Ectodermal cell (in vitro differentiated cells): ENCODE results near the gene CHST11.
"Not testable (repeated sequence)": the region's sequence is repeated elsewhere in the genome, so short reads cannot be mapped to it uniquely, and the experiment has no call there.

Experiments used
- H3K27ac ChIP-seq: 2 replicates; pipeline ENCODE4 v1.7.0; 2013; ENCODE audit warnings: mild to moderate bottlenecking, low read depth, low read length; ENCODE audit not compliant: insufficient read depth, poor library complexity, severe bottlenecking
- H3K27me3 ChIP-seq: 2 replicates; pipeline ENCODE4 v1.7.0; 2013; ENCODE audit warnings: mild to moderate bottlenecking, low read length; ENCODE audit not compliant: insufficient read depth, control insufficient read depth, poor library complexity, severe bottlenecking
- H3K36me3 ChIP-seq: one replicate; pipeline ENCODE4 v1.7.0; 2013; ENCODE audit warnings: low read length; ENCODE audit not compliant: control insufficient read depth, insufficient read depth
- H3K4me1 ChIP-seq: one replicate; pipeline ENCODE4 v1.7.0; 2013; ENCODE audit warnings: low read length; ENCODE audit not compliant: control insufficient read depth, insufficient read depth
- H3K4me3 ChIP-seq: 2 replicates; pipeline ENCODE4 v1.7.0; 2013; ENCODE audit warnings: low read depth, low read length, control low read depth; ENCODE audit not compliant: insufficient read depth
- H3K9me3 ChIP-seq: 2 replicates; pipeline ENCODE4 v1.7.0; 2013; ENCODE audit warnings: mild to moderate bottlenecking, low read length, moderate library complexity; ENCODE audit not compliant: control insufficient read depth
- WGBS, 2 experiments: methylation state at CpG; one replicate each; pipeline ENCODE4 v1.1.7; 2013; ENCODE audit warnings: missing lambda C conversion rate in 2 of 2; 5-methylcytosine and 5-hydroxymethylcytosine counted together

Gene CHST11

GRCh38 chr12:104568935-104569334 lies 112.2 kb downstream of the CHST11 start:
- H3K27me3 ChIP-seq: no peaks in the 10 kb centered on the region
- no peak overlapping the region for H3K4me3 ChIP-seq
- no peaks in the 10 kb centered on the region for H3K4me1 ChIP-seq
- no peaks in the 10 kb centered on the region for H3K9me3 ChIP-seq
- H3K27ac ChIP-seq: no peak overlapping the region
- WGBS, 2 experiments: 94 to 96% methylated on average over 3 to 4 of the region's 4 CpGs
- no peaks in the 10 kb centered on the region for H3K36me3 ChIP-seq

- H3K27ac ChIP-seq: no peak overlapping the region
- no peaks in the 10 kb centered on the region for H3K36me3 ChIP-seq
- H3K27me3 ChIP-seq: no peaks in the 10 kb centered on the region
- H3K9me3 ChIP-seq: no peaks in the 10 kb centered on the region
- no peaks in the 10 kb centered on the region for H3K4me1 ChIP-seq
- no peak overlapping the region for H3K4me3 ChIP-seq
- WGBS, 2 experiments: 93% methylated on average over 8 of the region's 8 CpGs
Observed at GRCh38 chr12:104569346-104570173, 112.8 kb downstream of the CHST11 start.

DNA sequence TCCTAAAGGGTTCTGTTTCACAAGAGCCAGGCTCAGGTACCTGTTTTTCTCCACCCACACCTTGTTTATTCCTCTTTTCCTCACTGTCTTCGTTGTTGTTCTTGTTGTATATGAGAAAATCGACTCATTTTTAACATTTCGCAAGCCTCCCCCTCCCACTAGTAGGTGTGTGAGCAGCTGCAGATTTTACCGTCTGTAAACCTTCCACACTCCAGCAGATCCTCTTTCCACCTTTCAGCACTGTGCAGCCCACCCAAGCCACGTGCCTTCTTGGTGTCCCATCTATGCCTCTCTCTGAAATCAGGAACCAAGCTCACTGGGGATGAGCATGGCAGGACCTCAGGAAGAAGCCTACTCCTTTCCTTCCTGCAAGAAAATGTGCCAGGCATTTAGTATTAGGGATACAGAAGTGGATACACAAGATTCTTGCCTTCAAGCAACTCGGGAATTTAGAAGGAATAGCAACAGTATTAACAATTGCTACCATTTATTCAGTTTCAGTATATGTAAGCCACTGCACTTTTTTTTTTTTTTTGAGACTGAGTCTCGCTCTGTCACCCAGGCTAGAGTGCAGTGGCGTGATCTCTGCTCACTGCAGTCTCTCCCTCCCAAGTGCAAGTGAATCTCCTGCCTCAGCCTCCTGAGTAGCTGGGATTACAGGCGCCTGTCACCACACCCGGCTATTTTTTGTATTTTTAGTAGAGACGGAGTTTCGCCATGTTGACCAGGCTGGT lies 113.6 kb downstream of the CHST11 start:
- Histone ChIP-seq H3K36me3 (no peaks in the 10 kb centered on the region), H3K27ac (no peak overlapping the region), H3K9me3 (no peaks in the 10 kb centered on the region), H3K4me1 (no peaks in the 10 kb centered on the region), H3K4me3 (no peak overlapping the region), H3K27me3 (no peaks in the 10 kb centered on the region)
- 90 to 97% methylated on average over 10 to 12 of the region's 12 CpGs for WGBS, 2 experiments

- Histone ChIP-seq H3K27me3 (no peaks in the 10 kb centered on the region), H3K4me3 (no peak overlapping the region), H3K27ac (no peak overlapping the region), H3K4me1 (no peaks in the 10 kb centered on the region), H3K9me3 (no peaks in the 10 kb centered on the region), H3K36me3 (no peaks in the 10 kb centered on the region)
- WGBS, 2 experiments: 91 to 94% methylated on average over 8 of the region's 8 CpGs
Observed at GRCh38 chr12:104571328-104571727, 114.6 kb downstream of the CHST11 start.

DNA sequence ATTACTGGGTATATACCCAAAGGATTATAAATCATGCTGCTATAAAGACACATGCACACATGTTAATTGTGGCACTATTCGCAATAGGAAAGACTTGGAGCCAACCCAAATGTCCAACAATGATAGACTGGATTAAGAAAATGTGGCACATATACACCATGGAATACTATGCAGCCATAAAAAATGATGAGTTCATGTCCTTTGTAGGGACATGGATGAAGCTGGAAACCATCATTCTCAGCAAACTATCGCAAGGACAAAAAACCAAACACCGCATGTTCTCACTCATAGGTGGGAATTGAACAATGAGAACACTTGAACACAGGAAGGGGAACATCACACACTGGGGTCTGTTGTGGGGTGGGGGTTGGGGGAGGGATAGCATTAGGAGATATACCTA lies 117.6 kb downstream of the CHST11 start:
- not testable (repeated sequence) for H3K4me1 ChIP-seq, H3K27me3 ChIP-seq, H3K4me3 ChIP-seq, H3K27ac ChIP-seq, H3K36me3 ChIP-seq, H3K9me3 ChIP-seq
- 80 to 95% methylated on average over 1 to 2 of the region's 3 CpGs for WGBS, 2 experiments

- not testable (repeated sequence) for H3K4me3 ChIP-seq, H3K27me3 ChIP-seq, H3K36me3 ChIP-seq, H3K27ac ChIP-seq, H3K9me3 ChIP-seq, H3K4me1 ChIP-seq
- 94 to 95% methylated on average over 5 of the region's 6 CpGs for WGBS, 2 experiments
Observed at GRCh38 chr12:104574758-104575157, 118.0 kb downstream of the CHST11 start.

- 94% methylated on average over 10 to 12 of the region's 12 CpGs for WGBS, 2 experiments
- Histone ChIP-seq H3K27me3 (no peaks in the 10 kb centered on the region), H3K4me3 (no peak overlapping the region), H3K36me3 (no peaks in the 10 kb centered on the region), H3K4me1 (no peaks in the 10 kb centered on the region), H3K27ac (no peak overlapping the region), H3K9me3 (no peaks in the 10 kb centered on the region)
Observed at GRCh38 chr12:104575442-104576186, 118.9 kb downstream of the CHST11 start.

- Histone ChIP-seq H3K9me3 (no peaks in the 10 kb centered on the region), H3K4me1 (no peaks in the 10 kb centered on the region), H3K27me3 (no peaks in the 10 kb centered on the region), H3K4me3 (no peak overlapping the region), H3K27ac (no peak overlapping the region), H3K36me3 (no peaks in the 10 kb centered on the region)
- WGBS, 2 experiments: 94 to 95% methylated on average over 6 of the region's 6 CpGs
Observed at GRCh38 chr12:104576187-104576778, 119.5 kb downstream of the CHST11 start.

GRCh38 chr12:104576980-104577580 lies 120.3 kb downstream of the CHST11 start:
- WGBS, 2 experiments: 87 to 90% methylated on average over 4 to 6 of the region's 6 CpGs
- Histone ChIP-seq H3K27ac (no peak overlapping the region), H3K4me3 (no peak overlapping the region), H3K36me3 (no peaks in the 10 kb centered on the region), H3K9me3 (no peaks in the 10 kb centered on the region), H3K27me3 (no peaks in the 10 kb centered on the region), H3K4me1 (no peaks in the 10 kb centered on the region)
